NCI-H774 (cell line): ENCODE measurements around the gene PKD2L2.
"Not testable (repeated sequence)": the region's sequence is repeated elsewhere in the genome, so short reads cannot be mapped to it uniquely, and the experiment has no call there.

ENCODE experiments used
- DNase-seq: peaks from one replicate; lab custom pipeline; 2025; lab: John Stamatoyannopoulos, UW

Gene PKD2L2

DNA sequence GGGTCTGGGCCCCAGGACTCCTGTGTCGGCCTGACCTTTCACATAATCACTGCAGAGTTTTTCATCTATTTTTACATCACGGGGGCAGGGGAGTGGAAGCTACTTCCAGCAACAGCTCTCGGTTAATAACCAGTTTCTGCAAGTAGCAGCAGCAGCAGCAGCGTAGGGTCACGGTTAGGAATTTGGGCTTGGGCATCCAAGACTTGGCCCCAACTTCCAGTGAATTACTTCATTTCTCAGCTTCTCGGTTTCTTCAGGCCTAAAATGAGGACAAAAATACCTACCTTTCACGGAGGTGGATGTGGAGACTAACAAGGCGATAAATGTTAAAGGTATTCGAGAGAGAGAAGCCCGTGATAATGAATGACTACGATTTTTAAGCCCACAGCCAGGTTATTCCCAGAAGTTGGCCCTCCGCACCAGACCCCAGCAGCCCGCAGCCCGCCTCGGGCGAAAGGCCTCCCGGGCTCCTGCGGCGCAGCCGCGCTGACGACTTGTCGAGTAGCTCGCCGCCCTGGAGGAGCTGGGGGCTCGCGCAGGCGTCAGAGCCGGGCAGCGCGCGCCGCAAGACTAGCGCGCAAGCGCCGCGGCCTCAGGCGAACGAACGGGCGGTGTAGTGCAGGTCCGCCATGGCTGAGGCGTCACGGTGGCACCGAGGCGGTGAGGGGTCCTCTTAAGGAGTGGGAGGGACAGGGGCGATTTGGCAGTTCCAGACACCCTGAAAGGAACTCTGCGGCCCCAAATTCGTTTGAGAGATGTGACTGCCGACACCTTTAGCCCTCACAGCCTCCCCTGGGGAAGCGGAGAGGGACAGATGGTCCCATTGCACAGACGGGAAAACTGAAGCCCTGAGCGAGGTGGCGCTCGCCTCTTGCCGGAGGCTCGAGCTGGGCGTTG lies at the start of gene PKD2L2:
Gene PKD2L2, plus strand, starts transcription at position 595 of the 897 bp plus-strand sequence. Its CDS starts 35 bp downstream, at position 630.
- no peak for DNase-seq

- no peak for DNase-seq
These were observed 47.0 kb upstream of the PKD2L2 start for GRCh38 chr5:137842296-137842695.

- DNase-seq, result no peak
These were observed 45.5 kb upstream of the PKD2L2 start for GRCh38 chr5:137843676-137844299.

DNA sequence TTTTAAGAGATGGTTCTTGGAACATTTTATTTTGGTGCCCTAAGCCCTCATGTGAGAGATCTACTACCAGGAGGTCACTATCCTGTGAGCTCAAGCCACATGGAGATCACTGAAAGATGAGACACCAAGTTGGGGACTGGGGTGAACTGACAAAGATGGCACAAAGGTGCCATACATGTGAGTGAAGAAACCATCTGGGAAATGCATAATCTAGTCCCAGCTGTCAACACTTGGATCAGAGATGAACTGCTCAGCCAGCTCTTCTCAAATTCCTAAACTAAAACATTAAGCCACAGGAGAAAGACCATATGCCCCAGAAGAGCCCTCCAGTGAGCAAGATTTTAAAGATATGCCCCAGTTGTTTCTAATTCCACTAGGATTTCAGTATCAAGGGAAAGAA lies 43.8 kb upstream of the PKD2L2 start:
- DNase-seq, result no peak

DNA sequence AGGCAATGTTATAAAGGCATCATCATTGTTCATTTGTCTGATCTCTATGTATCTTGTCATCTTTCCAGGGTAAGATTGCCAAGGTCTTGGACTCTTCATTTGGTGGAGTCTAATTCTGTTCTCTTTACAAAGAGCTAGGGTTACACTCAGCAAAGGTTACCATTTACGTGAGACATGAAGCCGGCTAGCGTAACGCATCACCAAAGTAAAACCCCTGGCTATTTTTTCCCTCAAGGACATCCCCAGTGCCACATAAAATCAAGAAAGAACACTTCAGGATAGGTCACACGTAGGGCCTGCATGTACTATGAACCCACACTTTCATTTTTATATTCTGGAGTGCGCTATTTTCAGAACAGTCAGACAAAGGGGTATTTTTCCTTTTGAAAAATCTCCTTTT lies 41.6 kb upstream of the PKD2L2 start:
- DNase-seq, result no peak

DNA sequence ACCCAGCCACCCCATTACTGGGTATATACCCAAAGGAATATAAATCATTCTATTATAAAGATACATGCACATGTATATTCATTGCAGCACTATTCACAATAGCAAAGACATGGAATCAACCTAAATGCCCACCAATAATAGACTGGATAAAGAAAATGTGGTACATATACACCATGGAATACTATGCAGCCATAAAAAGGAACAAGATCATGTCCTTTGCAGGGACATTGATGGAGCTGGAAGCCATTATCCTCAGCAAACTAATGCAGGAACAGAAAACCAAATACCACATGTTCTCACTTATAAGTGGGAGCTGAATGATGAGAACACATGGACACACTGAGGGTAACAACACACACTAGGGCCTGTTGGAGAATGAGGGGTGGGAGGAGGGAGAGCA lies 36.1 kb upstream of the PKD2L2 start:
- DNase-seq, result not testable (repeated sequence)

DNA sequence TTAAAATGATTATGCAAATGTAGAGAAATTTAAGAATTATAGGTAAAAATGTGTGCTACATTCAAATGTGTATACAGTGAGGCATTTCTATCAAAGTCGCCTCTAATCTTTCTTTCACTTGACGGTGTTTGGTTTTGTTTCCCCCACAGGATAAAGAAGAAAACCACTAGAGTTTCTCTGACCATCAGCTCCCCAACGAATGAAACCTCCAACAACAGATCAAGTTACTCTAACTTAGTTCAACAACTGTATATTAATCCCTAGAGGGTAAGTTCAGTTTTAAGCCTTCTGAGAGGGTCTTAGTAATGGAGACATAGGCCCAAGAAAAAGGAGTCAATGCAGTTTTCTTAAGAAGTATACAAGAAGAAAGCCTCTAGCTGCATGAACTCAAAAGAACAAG lies 33.1 kb upstream of the PKD2L2 start:
- no peak for DNase-seq

- DNase-seq, result no peak
These were observed 32.1 kb upstream of the PKD2L2 start for GRCh38 chr5:137856916-137857862.

- no peak for DNase-seq
These were observed 30.9 kb upstream of the PKD2L2 start for GRCh38 chr5:137858223-137858916.

GRCh38 chr5:137858954-137859353 lies 30.3 kb upstream of the PKD2L2 start:
- DNase-seq, result no peak

GRCh38 chr5:137862251-137862650 lies 27.0 kb upstream of the PKD2L2 start:
- DNase-seq, result no peak

GRCh38 chr5:137863653-137864052 lies 25.6 kb upstream of the PKD2L2 start:
- not testable (repeated sequence) for DNase-seq

DNA sequence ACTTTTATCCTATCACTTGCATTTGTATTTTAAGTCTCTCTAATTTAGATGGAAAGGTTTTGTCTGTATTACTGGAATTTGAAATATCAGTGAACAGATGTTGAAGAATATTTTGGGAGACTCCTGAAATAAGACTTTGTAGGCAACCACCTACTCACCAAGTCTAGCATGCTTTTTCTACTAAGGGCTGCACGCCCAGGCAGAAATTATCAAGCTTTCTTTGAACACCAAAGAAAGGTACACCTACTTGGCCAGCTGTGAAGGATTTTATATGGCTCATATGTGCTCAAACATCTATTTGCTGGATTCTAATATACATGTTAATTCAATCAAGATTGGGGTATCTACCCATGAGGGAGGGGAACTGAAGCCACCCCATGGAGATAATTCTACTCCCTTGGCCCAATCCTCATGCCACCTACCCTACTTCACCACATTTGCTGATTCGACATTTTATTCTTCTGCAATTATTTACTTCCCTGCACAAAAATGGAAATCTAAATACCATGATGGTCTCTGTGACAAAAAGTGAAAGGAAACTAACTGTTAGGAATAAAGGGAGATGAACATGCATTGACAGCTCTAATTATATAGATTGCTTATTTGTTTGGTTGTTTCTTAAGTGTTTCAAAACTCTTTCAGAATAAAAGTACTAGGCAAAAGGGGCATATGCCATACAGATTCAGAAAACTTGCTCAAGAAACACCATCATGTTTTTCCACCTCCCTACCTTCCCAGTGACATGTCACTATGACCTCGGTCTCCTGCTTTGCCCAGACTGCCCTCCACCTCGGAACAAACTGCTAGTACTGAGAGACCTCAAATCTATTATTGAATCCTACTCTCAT lies 22.5 kb upstream of the PKD2L2 start:
- DNase-seq, result no peak

DNA sequence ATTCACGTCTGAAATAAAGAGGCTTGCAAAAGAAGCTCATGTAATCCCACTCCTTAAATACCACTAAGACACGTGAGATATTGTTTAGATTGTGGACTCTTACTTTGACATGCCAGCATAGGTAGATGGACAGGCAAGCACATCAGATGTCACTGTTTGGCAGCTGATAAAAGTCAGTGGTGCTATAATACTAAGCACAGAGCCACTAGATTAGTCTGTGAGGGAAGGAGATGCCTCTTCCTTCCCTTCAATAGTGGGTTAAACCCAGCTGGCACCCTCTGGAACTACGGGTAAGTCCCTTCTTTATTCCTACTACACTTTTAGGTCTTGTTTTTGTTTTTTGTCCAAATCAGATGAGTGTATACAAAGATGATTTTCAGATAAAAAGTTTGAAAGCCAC lies 21.6 kb upstream of the PKD2L2 start, which contains the start of gene MYOT:
Gene MYOT, plus strand, starts transcription at position 197 of the 400 bp plus-strand sequence. CDS start 2,792 bp downstream, outside the sequence.
- DNase-seq, result no peak

GRCh38 chr5:137870647-137871339 lies 18.5 kb upstream of the PKD2L2 start:
- DNase-seq, result no peak

GRCh38 chr5:137871571-137871970 lies 17.7 kb upstream of the PKD2L2 start:
- DNase-seq, result no peak

- DNase-seq, result no peak
These were observed 16.8 kb upstream of the PKD2L2 start for GRCh38 chr5:137872466-137872865.

- DNase-seq, result no peak
These were observed 13.2 kb upstream of the PKD2L2 start for GRCh38 chr5:137876101-137876500.

GRCh38 chr5:137880313-137880712 lies 8.9 kb upstream of the PKD2L2 start:
- no peak for DNase-seq

DNA sequence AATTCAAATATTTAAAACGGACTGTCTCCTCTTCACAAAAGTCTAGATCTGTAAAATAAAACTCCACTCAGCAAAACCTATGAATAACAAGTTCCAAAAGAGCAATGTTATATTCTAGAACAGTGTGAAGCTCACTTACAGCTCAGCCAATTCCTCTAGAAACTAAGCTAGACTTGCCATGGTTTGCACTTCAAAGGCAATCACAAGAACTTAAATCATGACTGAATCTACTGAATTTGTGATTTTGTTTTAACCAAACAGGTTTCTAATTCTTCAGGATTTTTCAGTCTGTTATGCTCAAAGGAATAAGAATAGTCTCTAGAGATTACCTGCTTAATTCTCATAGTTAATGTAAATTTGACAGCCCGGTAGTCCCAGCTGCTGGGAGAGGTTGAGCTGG lies 1.4 kb upstream of the PKD2L2 start:
- no peak for DNase-seq
